K562 (cell line): ENCODE results near the gene FLRT1. TPM values are rescaled to one million over a fixed set of nuclear protein-coding genes. Genes with fewer than 3 reads are reported as not detected.

ENCODE experiments used
- ARID1B ChIP-seq: fragments of 450-650 bp; IDR thresholded peaks from 2 replicates; pipeline ENCODE4 v1.6.1; 2016; ENCODE audit warnings: antibody characterized with exemption, mild to moderate bottlenecking, inconsistent platforms
- BCOR ChIP-seq: fragments of 450-650 bp; IDR thresholded peaks from 2 replicates; pipeline ENCODE4 v1.6.1; 2016
- DMBX1 ChIP-seq: fragments of 250-450 bp; sonication (Bioruptor Pico); IDR thresholded peaks from 2 replicates; pipeline ENCODE4 v1.8.0; 2022; ENCODE audit warnings: inconsistent platforms, mild to moderate bottlenecking, moderate library complexity, borderline replicate concordance
- E4F1 ChIP-seq: fragments of 250-450 bp; sonication (Bioruptor Pico); IDR thresholded peaks from 2 replicates; pipeline ENCODE4 v1.5.0; 2021; ENCODE audit warnings: mild to moderate bottlenecking, borderline replicate concordance
- HDAC2 ChIP-seq: fragments of 450-650 bp; IDR thresholded peaks from 2 replicates; pipeline ENCODE4 v1.6.1; 2016; ENCODE audit warnings: mild to moderate bottlenecking
- KDM4B ChIP-seq, 2 experiments: fragments of 450-650 bp in 1 of 2; sonication (generic) in 1 of 2; IDR thresholded peaks; 2 replicates each; pipeline ENCODE4 v1.6.1; 2016 to 2017; ENCODE audit warnings: borderline replicate concordance in 2 of 2, antibody characterized with exemption in 1 of 2, low read depth in 1 of 2, mild to moderate bottlenecking in 1 of 2
- NCOA1 ChIP-seq: fragments of 450-650 bp; IDR thresholded peaks from 2 replicates; pipeline ENCODE4 v1.6.1; 2016; ENCODE audit warnings: low read depth
- PHTF2 ChIP-seq: fragments of 250-450 bp; sonication (Bioruptor Pico); IDR thresholded peaks from 2 replicates; pipeline ENCODE4 v1.5.0; 2021; ENCODE audit warnings: mild to moderate bottlenecking
- SOX6 ChIP-seq: fragments of 450-650 bp; IDR thresholded peaks from 2 replicates; pipeline ENCODE4 v1.6.1; 2014; ENCODE audit warnings: mild to moderate bottlenecking
- YY1 ChIP-seq, 3 experiments: IDR thresholded peaks; 2 replicates each; pipeline ENCODE4 v1.6.1; 2011; ENCODE audit warnings: low read length in 2 of 3, mild to moderate bottlenecking in 2 of 3, moderate library complexity in 2 of 3, borderline replicate concordance in 1 of 3, control low read depth in 1 of 3, low read depth in 1 of 3; ENCODE audit not compliant: insufficient read depth in 3 of 3, insufficient replicate concordance in 2 of 3, control insufficient read depth in 1 of 3, insufficient read length in 1 of 3; ENCODE audit errors: extremely low read depth in 1 of 3
- ZBTB26 ChIP-seq: fragments of 450-650 bp; formaldehyde crosslinking; IDR thresholded peaks from 2 replicates; pipeline ENCODE4 v1.4.0; 2022; ENCODE audit warnings: missing genetic modification characterization
- ZNF263 ChIP-seq: sonication (generic); formaldehyde crosslinking; IDR thresholded peaks from 2 replicates; pipeline ENCODE4 v1.8.0; 2022; ENCODE audit warnings: mild to moderate bottlenecking, missing genetic modification reagents, borderline replicate concordance
- ZNF699 ChIP-seq: fragments of 250-450 bp; sonication (Bioruptor Pico); IDR thresholded peaks from 2 replicates; pipeline ENCODE4 v1.8.0; 2021; ENCODE audit warnings: mild to moderate bottlenecking, moderate library complexity; ENCODE audit not compliant: insufficient replicate concordance
- polyA plus RNA-seq, 8 experiments: library from polyadenylated mRNA; depleted of rRNA in 4 of 8; stranded (reverse) in 5 of 8; unstranded in 3 of 8; fragments of >200 nt; fragmentation: Nextera tagmentation in 2 of 8; fragmentation: Illumina TruSeq in 1 of 8; extraction: Ambion mirVana in 2 of 8; extraction: Trizol in 1 of 8; gene quantifications; 2 replicates each; pipeline versions ENCODE4 v1.2.1 to v1.2.3, GENCODE V29; 2011 to 2014; ENCODE audit warnings: inconsistent platforms in 1 of 8, missing spikeins in 1 of 8
- total RNA-seq, 7 experiments: library from RNA; depleted of rRNA in 6 of 7; stranded (reverse); fragments of >200 nt in 6 of 7; fragmentation: Illumina TruSeq in 2 of 7; extraction: Trizol in 2 of 7; gene quantifications; 2 replicates each; pipeline versions ENCODE4 v1.2.1 to v1.2.3, GENCODE V29; 2011 to 2021; ENCODE audit warnings: low replicate concordance in 1 of 7
- TF ChIP-seq, protein P1 (sequence below): fragments of 450-650 bp; conservative IDR thresholded peaks from 2 replicates; pipeline ENCODE4 v1.6.1; 2016; ENCODE audit warnings: missing genetic modification characterization, low read depth, mild to moderate bottlenecking, missing compliant biosample characterization, moderate library complexity

Gene FLRT1
- total and polyA plus RNA-seq, 9 of the 15 experiments (the other 6 are each of a cell fraction or from before 2014, with no cell fraction given), result not detected

- TF ChIP-seq DMBX1 (CRISPR knock-in tag) (peak; percentile 85), BCOR (peak; percentile 100), SOX6 (peak; percentile 89), E4F1 (CRISPR knock-in tag) (no peak), KDM4B (IDR thresholded peaks at IDR 0.05; ENCODE audit: borderline replicate concordance in 2 of 2, low read depth in 1 of 2) (peak in 1 of 2 experiments; percentile 75; a peak in 1 of 4 replicates), ARID1B (peak; percentile 96), ZNF699 (CRISPR knock-in tag) (no peak), YY1 (IDR thresholded peaks at IDR 0.05; ENCODE audit: borderline replicate concordance in 1 of 3, control insufficient read depth in 1 of 3, extremely low read depth in 1 of 3, insufficient read depth in 3 of 3, insufficient read length in 1 of 3, insufficient replicate concordance in 2 of 3, low read depth in 1 of 3, low read length in 2 of 3) (peak in 1 of 3 experiments; percentile 34), NCOA1 (peak; percentile 59; the same call in 1 of the 2 replicates), HDAC2 (peak; percentile 99), ZBTB26 (CRISPR knock-in tag) (peak; percentile 79; the same call in 1 of the 2 replicates), ZNF263 (CRISPR knock-in tag) (peak; percentile 31; the same call in 1 of the 2 replicates), PHTF2 (CRISPR knock-in tag) (no peak)
- TF ChIP-seq, protein P1, sequence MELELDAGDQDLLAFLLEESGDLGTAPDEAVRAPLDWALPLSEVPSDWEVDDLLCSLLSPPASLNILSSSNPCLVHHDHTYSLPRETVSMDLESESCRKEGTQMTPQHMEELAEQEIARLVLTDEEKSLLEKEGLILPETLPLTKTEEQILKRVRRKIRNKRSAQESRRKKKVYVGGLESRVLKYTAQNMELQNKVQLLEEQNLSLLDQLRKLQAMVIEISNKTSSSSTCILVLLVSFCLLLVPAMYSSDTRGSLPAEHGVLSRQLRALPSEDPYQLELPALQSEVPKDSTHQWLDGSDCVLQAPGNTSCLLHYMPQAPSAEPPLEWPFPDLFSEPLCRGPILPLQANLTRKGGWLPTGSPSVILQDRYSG (tag), result no peak
Measured at GRCh38 chr11:64007629-64008282, 28.0 kb upstream of the FLRT1 start (continued).
